Stimulated activated CD8-positive, alpha-beta memory T cell treated with anti-CD3 and anti-CD28 coated beads, Interleukin-15, amount 100 ng/mL, for 4 hours (primary cell): ENCODE measurements around the gene CHSY1.

Experiments used
- DNase-seq, 2 donors: peaks; one replicate each; pipeline ENCODE4 v3.0.0-alpha.2; 2020; ENCODE audit warnings: low read depth in 2 of 2

CHSY1 gene

GRCh38 chr15:101187820-101188636 is 63.8 kb downstream of the CHSY1 start:
- DNase-seq, result no peak

GRCh38 chr15:101185770-101186169 is 66.1 kb downstream of the CHSY1 start:
- DNase-seq, result no peak

GRCh38 chr15:101185336-101185735 is 66.5 kb downstream of the CHSY1 start:
- DNase-seq, result no peak

- no peak for DNase-seq
These were observed 67.0 kb downstream of the CHSY1 start for GRCh38 chr15:101184830-101185229.

- DNase-seq, result no peak
These were observed 67.9 kb downstream of the CHSY1 start for GRCh38 chr15:101183931-101184305.

- DNase-seq, result no peak
These were observed 68.5 kb downstream of the CHSY1 start for GRCh38 chr15:101183226-101183930.

- no peak for DNase-seq
These were observed 69.6 kb downstream of the CHSY1 start for GRCh38 chr15:101182215-101182614.

- DNase-seq, result no peak
These were observed 70.5 kb downstream of the CHSY1 start for GRCh38 chr15:101181349-101181748.

- no peak for DNase-seq
These were observed 71.1 kb downstream of the CHSY1 start for GRCh38 chr15:101180620-101181307.

GRCh38 chr15:101179341-101180153 is 72.3 kb downstream of the CHSY1 start:
- DNase-seq, result no peak

- DNase-seq, result no peak
These were observed 72.9 kb downstream of the CHSY1 start for GRCh38 chr15:101178931-101179330.

- no peak for DNase-seq
These were observed 73.4 kb downstream of the CHSY1 start for GRCh38 chr15:101178479-101178878.

- DNase-seq, result no peak
These were observed 74.0 kb downstream of the CHSY1 start for GRCh38 chr15:101177866-101178265.

GRCh38 chr15:101176625-101177024 is 75.2 kb downstream of the CHSY1 start:
- DNase-seq, result no peak

GRCh38 chr15:101175401-101175800 is 76.4 kb downstream of the CHSY1 start:
- no peak for DNase-seq

GRCh38 chr15:101174152-101174920 is 77.5 kb downstream of the CHSY1 start:
- DNase-seq, result no peak

- no peak for DNase-seq
These were observed 78.4 kb downstream of the CHSY1 start for GRCh38 chr15:101173233-101174119.

GRCh38 chr15:101172501-101173071 is 79.3 kb downstream of the CHSY1 start:
- DNase-seq, result no peak

- no peak for DNase-seq
These were observed 79.9 kb downstream of the CHSY1 start for GRCh38 chr15:101171954-101172353.
